AG10803 (cell line): ENCODE results near the gene CARD9.
A peak's percentile ranks its signal among the peaks of the same experiment; 100 is the strongest.

ENCODE experiments used
- DNase-seq: peaks from one replicate; pipeline ENCODE4 v3.0.0; 2010; ENCODE audit warnings: low read depth
- H3K4me3 ChIP-seq: 2 replicates; pipeline ENCODE4 v1.5.1; 2011; ENCODE audit warnings: mild to moderate bottlenecking, low read length, control low read depth
- TF ChIP-seq, protein P1 (sequence below): conservative IDR thresholded peaks from 2 replicates; pipeline ENCODE4 v1.5.1; 2011; ENCODE audit warnings: mild to moderate bottlenecking, low read length, control low read depth, inconsistent platforms

Gene CARD9

GRCh38 chr9:136400038-136400834 is 26.8 kb upstream of the CARD9 start, which contains the start of gene SNAPC4:
Gene SNAPC4 (minus strand): TSS chr9:136400170. CDS start chr9:136398428, 1,742 bp downstream.
- TF ChIP-seq, protein P1, sequence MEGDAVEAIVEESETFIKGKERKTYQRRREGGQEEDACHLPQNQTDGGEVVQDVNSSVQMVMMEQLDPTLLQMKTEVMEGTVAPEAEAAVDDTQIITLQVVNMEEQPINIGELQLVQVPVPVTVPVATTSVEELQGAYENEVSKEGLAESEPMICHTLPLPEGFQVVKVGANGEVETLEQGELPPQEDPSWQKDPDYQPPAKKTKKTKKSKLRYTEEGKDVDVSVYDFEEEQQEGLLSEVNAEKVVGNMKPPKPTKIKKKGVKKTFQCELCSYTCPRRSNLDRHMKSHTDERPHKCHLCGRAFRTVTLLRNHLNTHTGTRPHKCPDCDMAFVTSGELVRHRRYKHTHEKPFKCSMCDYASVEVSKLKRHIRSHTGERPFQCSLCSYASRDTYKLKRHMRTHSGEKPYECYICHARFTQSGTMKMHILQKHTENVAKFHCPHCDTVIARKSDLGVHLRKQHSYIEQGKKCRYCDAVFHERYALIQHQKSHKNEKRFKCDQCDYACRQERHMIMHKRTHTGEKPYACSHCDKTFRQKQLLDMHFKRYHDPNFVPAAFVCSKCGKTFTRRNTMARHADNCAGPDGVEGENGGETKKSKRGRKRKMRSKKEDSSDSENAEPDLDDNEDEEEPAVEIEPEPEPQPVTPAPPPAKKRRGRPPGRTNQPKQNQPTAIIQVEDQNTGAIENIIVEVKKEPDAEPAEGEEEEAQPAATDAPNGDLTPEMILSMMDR, result peak; percentile 47
- peak; percentile 77 for DNase-seq

DNA sequence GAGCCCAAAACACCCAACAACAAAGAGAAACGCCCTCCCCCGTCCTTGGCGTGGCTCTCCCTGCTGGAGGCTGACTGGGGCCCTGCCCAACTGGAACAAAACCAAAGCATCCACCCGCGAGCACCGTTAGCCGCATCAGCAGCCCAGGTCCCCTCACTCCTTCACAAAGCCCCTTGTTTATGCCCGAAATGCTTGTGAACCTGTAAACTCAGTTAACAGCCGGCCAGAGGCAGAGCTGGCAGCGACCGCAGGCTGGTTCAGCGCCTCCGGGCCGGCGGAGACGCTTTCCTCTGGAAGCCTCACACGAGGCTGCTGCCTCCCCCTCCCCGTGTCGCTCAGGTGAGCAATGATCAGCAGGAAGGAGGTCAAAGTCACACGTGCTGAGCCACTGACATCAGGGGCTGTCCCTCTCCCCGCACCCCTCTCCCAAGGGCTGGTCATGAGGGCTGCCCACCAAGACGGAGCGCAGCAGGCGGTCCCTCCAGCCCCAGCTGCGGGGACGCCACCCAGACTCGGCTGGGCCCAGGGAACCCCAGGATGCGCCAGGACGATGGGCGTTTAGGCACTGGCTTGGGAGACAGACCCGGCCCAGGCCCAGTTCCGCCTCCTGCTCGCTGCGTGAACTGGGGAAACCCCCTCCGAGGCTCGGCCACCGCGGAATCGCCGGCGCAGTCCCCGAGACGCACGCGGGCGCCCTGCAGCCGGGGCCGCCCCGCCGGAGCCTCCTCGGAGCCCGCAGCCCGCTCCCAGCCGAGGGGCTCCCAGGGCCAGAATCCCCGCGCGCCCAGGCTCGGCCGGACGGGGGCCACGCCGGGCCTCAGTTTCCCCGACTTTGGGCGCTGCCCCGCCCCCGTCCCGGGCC is 25.9 kb upstream of the CARD9 start:
- DNase-seq, result no peak
- peak overlapping the region; percentile 83 for H3K4me3 ChIP-seq
- TF ChIP-seq, protein P1, result no peak

More at GRCh38 chr9:136400038-136400834, 26.8 kb upstream of the CARD9 start, which contains the start of gene SNAPC4:
- H3K4me3 ChIP-seq, result peak within 1 kb of the TSS; percentile 83

DNA sequence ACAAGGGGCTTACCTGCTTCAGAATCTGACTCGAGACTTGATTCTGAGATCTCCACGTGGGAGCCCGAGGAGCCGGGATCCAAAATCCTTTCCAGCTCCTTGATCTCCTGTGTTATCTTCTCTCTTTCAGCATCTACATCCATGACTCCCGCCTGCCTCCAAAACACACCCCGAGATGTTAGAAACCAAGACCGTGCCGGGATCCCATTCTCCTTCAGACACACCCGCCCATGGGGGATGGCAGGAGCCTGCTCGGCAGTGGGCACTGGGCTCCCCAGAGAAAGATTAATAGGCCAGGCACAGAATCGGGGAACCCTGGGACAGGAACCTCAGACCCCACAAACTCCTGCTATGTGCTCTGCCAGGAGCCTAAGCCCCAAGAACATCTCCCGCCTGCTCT is 24.8 kb upstream of the CARD9 start:
- no peak for DNase-seq
- no peak overlapping the region; the same call in 1 of the 2 replicates for H3K4me3 ChIP-seq
- TF ChIP-seq, protein P1, result no peak

DNA sequence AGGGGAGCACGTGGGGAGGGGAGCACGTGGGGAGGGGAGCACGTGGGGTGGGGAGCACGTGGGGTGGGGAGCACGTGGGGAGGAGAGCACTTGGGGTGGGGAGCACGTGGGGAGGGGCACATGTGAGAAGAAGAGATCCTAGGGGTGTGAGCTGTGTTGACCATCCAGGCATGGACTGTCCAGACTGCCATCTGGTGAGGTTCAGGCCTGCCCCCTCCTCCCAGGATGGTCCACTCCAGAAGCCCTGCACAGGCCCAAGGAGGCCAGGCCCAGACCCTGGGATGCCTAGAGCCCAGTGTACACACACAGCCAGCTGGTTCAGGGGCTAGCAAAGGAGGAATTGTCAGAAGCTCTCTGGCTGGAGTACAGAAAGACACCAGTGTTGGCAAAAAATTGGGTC is 24.2 kb upstream of the CARD9 start:
- TF ChIP-seq, protein P1, result no peak
- no peak overlapping the region for H3K4me3 ChIP-seq
- no peak for DNase-seq

DNA sequence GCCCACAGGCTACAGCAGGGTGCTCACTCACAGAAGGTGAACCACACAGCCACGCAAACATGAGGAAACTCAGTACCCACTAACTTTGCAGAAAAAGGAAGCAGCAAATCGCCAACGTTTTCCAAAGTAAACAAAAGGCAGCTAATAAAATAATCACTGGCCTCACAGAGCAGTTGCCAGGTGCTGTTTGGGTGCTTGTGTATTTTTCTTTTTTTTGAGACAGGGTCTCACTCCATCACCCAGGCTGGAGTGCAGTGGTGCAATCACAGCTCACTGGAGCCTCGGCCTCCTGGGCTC is 22.7 kb upstream of the CARD9 start:
- TF ChIP-seq, protein P1, result no peak

GRCh38 chr9:136395345-136396218 is 22.1 kb upstream of the CARD9 start:
- no peak for DNase-seq
- no peak overlapping the region for H3K4me3 ChIP-seq
- TF ChIP-seq, protein P1, result no peak

More for the DNA sequence above, 22.7 kb upstream of the CARD9 start:
- DNase-seq, result no peak
- H3K4me3 ChIP-seq, result no peak overlapping the region
